ENCODE measurements around the gene CSMD2. TPM values are rescaled to one million over a fixed set of nuclear protein-coding genes. Genes with fewer than 3 reads are reported as not detected.

Gene CSMD2
- polyA plus RNA-seq, 1 of the 3 experiments (the other 2 are of a cell fraction) = not detected

GRCh38 chr1:33725556-33726160 lies 439.4 kb downstream of the CSMD2 start (continued):
- no peak for TF ChIP-seq ZBTB33 (IDR thresholded peaks at IDR 0.05; ENCODE audit: borderline replicate concordance, low read depth)
- no peak for TF ChIP-seq TCF12 (IDR thresholded peaks at IDR 0.05)
- no peak for TF ChIP-seq MXI1 (IDR thresholded peaks at IDR 0.05; ENCODE audit: low read depth, low read length)

DNA sequence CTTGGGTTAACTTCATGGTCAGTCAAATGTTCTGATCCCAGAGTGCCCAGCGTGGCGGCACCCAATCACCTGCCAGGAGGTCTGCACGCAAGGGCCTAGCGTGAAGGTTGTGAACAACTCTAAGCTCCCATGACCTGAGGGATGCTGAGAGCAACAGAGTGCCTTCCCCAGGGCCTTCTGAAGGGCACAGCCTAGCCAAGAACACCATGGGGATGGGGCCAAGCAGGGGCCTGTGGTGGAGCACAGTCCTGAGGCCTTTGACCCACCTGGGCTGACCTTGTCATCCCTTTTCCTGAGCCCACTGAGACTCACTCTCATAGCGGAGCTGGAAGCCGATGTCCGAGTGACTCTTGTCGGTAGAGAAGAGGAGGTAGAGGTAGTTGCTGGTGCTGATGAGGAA lies 440.0 kb downstream of the CSMD2 start:
- CTCF ChIA-PET = interaction anchor here (0.9 to 1.8 kb wide), 3 partner anchors 11 to 438 kb away, joined by 3 to 10 read pairs (median 3); no protein-coding TSS in a partner anchor
- POLR2A ChIA-PET = interaction anchor here (0.8 kb wide), 1 partner anchor 39 kb away, joined by 3 read pairs; no protein-coding TSS in a partner anchor
- no peak for TF ChIP-seq MEF2A (IDR thresholded peaks at IDR 0.05; ENCODE audit: borderline replicate concordance, low read depth)
- no peak for TF ChIP-seq RCOR1 (IDR thresholded peaks at IDR 0.05; ENCODE audit: low read length)
- TF ChIP-seq SMC3 (IDR thresholded peaks at IDR 0.05; ENCODE audit: low read depth, low read length) = no peak
- TF ChIP-seq FOXM1 (IDR thresholded peaks at IDR 0.05; ENCODE audit: low read depth) = no peak
- TF ChIP-seq, protein P1, sequence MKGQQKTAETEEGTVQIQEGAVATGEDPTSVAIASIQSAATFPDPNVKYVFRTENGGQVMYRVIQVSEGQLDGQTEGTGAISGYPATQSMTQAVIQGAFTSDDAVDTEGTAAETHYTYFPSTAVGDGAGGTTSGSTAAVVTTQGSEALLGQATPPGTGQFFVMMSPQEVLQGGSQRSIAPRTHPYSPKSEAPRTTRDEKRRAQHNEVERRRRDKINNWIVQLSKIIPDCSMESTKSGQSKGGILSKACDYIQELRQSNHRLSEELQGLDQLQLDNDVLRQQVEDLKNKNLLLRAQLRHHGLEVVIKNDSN (IDR thresholded peaks at IDR 0.05; ENCODE audit: borderline replicate concordance, low read depth) = no peak
- TF ChIP-seq ELF1 (IDR thresholded peaks at IDR 0.05) = no peak
- TF ChIP-seq CTCF (IDR thresholded peaks at IDR 0.05) = no peak
- no peak for TF ChIP-seq MXI1 (IDR thresholded peaks at IDR 0.05; ENCODE audit: low read depth, low read length)
- no peak for TF ChIP-seq GATA2 (CRISPR knock-in tag; IDR thresholded peaks at IDR 0.05)
- TF ChIP-seq SIN3A (IDR thresholded peaks at IDR 0.05; ENCODE audit: borderline replicate concordance, low read depth, low read length) = no peak
- no peak for TF ChIP-seq CHD2 (IDR thresholded peaks at IDR 0.05; ENCODE audit: low read length, partially characterized antibody)
- no peak for TF ChIP-seq NRF1 (IDR thresholded peaks at IDR 0.05; ENCODE audit: low read depth, low read length)

More for the DNA sequence above, 440.0 kb downstream of the CSMD2 start:
- Histone ChIP-seq H4K20me1 (ENCODE audit: insufficient read depth) (no peaks in the 10 kb centered on the region), H3K79me2 (ENCODE audit: insufficient read depth) (no peaks in the 10 kb centered on the region), H3K4me3 (ENCODE audit: low read depth in 2 of 2, low read length in 1 of 2) (no peak overlapping the region), H3F3A (replicated peaks; ENCODE audit: insufficient read depth) (no peaks in the 10 kb centered on the region), H3K27ac (ENCODE audit: low read depth in 2 of 2, low read length in 1 of 2) (no peak overlapping the region), H3K4me2 (no peak overlapping the region), H2AFZ (ENCODE audit: low read depth) (no peak overlapping the region), H3K36me3 (replicated peaks in 1 of 2; ENCODE audit: control insufficient read depth in 1 of 2, insufficient read depth in 2 of 2, low read length in 1 of 2) (no peaks in the 10 kb centered on the region), H3K4me1 (ENCODE audit: control insufficient read depth in 1 of 2, insufficient read depth in 2 of 2, low read depth in 1 of 2, low read length in 1 of 2) (no peaks in the 10 kb centered on the region; a peak in 1 of 4 replicates), H3K9me3 (no peaks in the 10 kb centered on the region), H3K9me2 (no peaks in the 10 kb centered on the region), H3K9ac (no peak overlapping the region), H3K27me3 (ENCODE audit: insufficient read depth) (no peaks in the 10 kb centered on the region)
- no peak for DNase-seq
- WGBS (ENCODE audit: low lambda C conversion rate) = 83% methylated on average over 6 of the region's 8 CpGs
